GM10266 (cell line): ENCODE data around the gene FBXL20.

ENCODE experiments used
- DNase-seq: peaks from one replicate; pipeline ENCODE4 v3.0.0; 2012; ENCODE audit errors: extremely low spot score
- CTCF ChIP-seq: IDR thresholded peaks from 2 replicates; pipeline ENCODE4 v1.5.1; 2012; ENCODE audit warnings: mild to moderate bottlenecking, low read depth; ENCODE audit not compliant: control insufficient read depth, insufficient read depth; ENCODE audit errors: missing control alignments

Gene FBXL20

GRCh38 chr17:39402244-39402889, 941 bp upstream of the FBXL20 start:
- peak; percentile 95 for DNase-seq
- no peak for TF ChIP-seq CTCF

GRCh38 chr17:39400547-39401411, 647 bp downstream of the FBXL20 start:
- TF ChIP-seq CTCF = no peak
- no peak for DNase-seq

GRCh38 chr17:39399791-39400190, 1.6 kb downstream of the FBXL20 start:
- TF ChIP-seq CTCF = no peak
- DNase-seq = no peak

- DNase-seq = no peak
- no peak for TF ChIP-seq CTCF
Observed at GRCh38 chr17:39393736-39394135, 7.7 kb downstream of the FBXL20 start.

GRCh38 chr17:39391448-39391847, 10.0 kb downstream of the FBXL20 start:
- DNase-seq = no peak
- no peak for TF ChIP-seq CTCF

- DNase-seq = no peak
- no peak for TF ChIP-seq CTCF
Observed at GRCh38 chr17:39385040-39385439, 16.4 kb downstream of the FBXL20 start.

- TF ChIP-seq CTCF = no peak
- DNase-seq = no peak
Observed at GRCh38 chr17:39380144-39380543, 21.3 kb downstream of the FBXL20 start.
